ENCODE data around the gene ALPP. TPM values are rescaled to one million over a fixed set of nuclear protein-coding genes. Genes with fewer than 3 reads are reported as not detected.
A peak's percentile ranks its signal among the peaks of the same experiment; 100 is the strongest.

Gene ALPP
- total and polyA plus RNA-seq, 7 donors, result not detected

DNA sequence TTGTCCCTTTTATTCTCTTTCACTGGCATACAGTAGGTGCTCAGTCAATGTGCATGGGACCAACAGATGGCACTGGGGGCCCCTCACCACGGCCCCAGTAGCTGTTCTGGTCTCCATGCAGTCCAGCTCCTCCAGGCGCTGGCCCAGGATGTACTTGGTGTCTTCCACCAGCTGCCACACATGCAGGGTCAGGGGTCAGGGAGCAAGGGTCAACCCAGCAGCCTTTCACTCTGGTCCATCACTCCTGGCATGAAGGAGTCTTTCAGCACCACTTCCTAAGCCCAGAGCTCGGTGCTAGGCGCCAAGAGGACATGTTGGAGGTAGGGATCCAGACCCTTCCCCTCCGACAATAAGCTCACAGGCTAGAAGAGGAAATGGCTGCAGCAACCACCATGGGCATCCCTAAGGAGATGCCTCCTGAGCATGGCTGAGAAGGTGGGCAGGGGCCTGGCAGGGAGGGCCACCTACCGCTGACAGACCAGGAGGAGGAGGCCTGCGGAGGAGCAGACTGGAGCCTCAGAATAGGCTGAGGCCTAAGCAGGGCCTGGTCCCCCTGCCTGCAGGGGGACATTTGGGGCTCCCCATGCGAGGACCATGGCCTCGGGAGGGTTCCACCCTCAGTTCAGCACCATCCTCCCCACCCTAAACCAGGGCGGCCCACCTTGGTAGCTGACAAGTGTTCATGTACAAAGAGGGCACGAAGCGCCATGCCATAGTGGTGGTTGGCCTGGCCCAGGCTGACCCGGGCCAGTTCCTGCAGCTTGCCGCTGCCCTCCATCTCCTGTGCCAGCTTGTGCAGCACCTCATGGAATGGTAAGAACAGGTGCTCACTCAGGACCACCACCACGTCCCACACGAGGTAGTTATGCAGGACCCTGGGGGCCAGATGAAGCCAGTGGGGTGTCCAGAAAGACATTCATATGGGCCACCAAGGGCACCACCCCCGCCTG lies 38.2 kb downstream of the ALPP start:
- DNase-seq, result no peak
- peaks cover 0 to 71% (median 42%) of the 10 kb centered on the region in 3 donors for H3K27me3 ChIP-seq (ENCODE audit: insufficient read depth in 3 of 3, low read length in 2 of 3)
- WGBS, 3 donors, result 91 to 95% (median 95%) methylated on average over 16 to 17 of the region's 17 CpGs
- H3K4me1 ChIP-seq, result peaks cover 12% of the 10 kb centered on the region
- ATAC-seq, result no peak
- H3K9me3 ChIP-seq, result no peaks in the 10 kb centered on the region
- intact Hi-C loops (cut with DNase I), result no loop called here
- TF ChIP-seq CTCF (IDR thresholded peaks at IDR 0.05), result no peak
- H3K27ac ChIP-seq, result no peak overlapping the region
- no peaks in the 10 kb centered on the region for H3K36me3 ChIP-seq (ENCODE audit: insufficient read depth in 1 of 2, low read depth in 1 of 2)
- H3K4me3 ChIP-seq, result no peak overlapping the region

- peaks cover 0 to 78% (median 45%) of the 10 kb centered on the region in 3 donors for H3K27me3 ChIP-seq (ENCODE audit: insufficient read depth in 3 of 3, low read length in 2 of 3)
- ATAC-seq, result no peak
- no peaks in the 10 kb centered on the region for H3K36me3 ChIP-seq (ENCODE audit: insufficient read depth in 1 of 2, low read depth in 1 of 2)
- intact Hi-C loops (cut with DNase I), result no loop called here
- no peak overlapping the region for H3K27ac ChIP-seq
- no peak for TF ChIP-seq CTCF (IDR thresholded peaks at IDR 0.05)
- 72 to 91% (median 75%) methylated on average over 5 of the region's 5 CpGs for WGBS, 3 donors
- DNase-seq, result no peak
- peaks cover 4% of the 10 kb centered on the region for H3K9me3 ChIP-seq
- H3K4me3 ChIP-seq, result no peak overlapping the region
- H3K4me1 ChIP-seq, result peaks cover 12% of the 10 kb centered on the region
Measured at GRCh38 chr2:232417489-232417888, 38.9 kb downstream of the ALPP start.

DNA sequence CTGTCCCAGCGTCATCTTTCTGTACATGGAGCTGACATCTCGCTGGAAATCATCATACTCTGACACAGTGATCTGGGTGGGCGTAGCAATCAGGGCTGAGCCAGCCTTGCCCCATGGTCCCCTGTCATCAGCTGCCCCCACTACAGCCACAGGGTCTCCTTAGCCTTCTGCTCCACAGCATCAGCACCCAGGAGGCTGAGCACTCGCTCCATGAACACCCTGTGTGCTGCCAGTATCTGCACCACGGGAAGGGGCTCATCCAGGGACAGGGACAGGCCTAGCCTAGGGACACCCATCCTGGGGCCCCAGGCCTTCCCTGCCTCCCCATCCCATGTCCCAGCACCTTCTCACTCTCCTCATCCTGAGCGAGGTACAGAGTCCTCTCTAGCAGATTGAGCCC lies 39.5 kb downstream of the ALPP start:
- Histone ChIP-seq H3K9me3 (peaks cover 8% of the 10 kb centered on the region), H3K36me3 (ENCODE audit: insufficient read depth in 1 of 2, low read depth in 1 of 2) (no peaks in the 10 kb centered on the region), H3K4me3 (no peak overlapping the region), H3K27ac (no peak overlapping the region), H3K27me3 (ENCODE audit: insufficient read depth in 3 of 3, low read length in 2 of 3) (peaks cover 0 to 83% (median 45%) of the 10 kb centered on the region in 3 donors), H3K4me1 (peaks cover 12% of the 10 kb centered on the region)
- 58 to 62% (median 58%) methylated on average over 5 to 6 of the region's 6 CpGs for WGBS, 3 donors
- ATAC-seq, result no peak
- DNase-seq, result no peak
- no peak for TF ChIP-seq CTCF (IDR thresholded peaks at IDR 0.05)
- intact Hi-C loops (cut with DNase I), result no loop called here

- ATAC-seq (peak in 2 of 4 donors; percentile 28 to 38), DNase-seq (no peak)
- Histone ChIP-seq H3K36me3 (ENCODE audit: insufficient read depth in 1 of 2, low read depth in 1 of 2) (no peaks in the 10 kb centered on the region), H3K4me3 (peak overlapping the region; percentile 50), H3K4me1 (peaks cover 12% of the 10 kb centered on the region), H3K9me3 (peaks cover 8% of the 10 kb centered on the region), H3K27me3 (ENCODE audit: insufficient read depth in 3 of 3, low read length in 2 of 3) (peaks cover 0 to 83% (median 45%) of the 10 kb centered on the region in 3 donors), H3K27ac (no peak overlapping the region)
- intact Hi-C loops (cut with DNase I), result no loop called here
- 1 to 4% (median 3%) methylated on average over 36 to 49 of the region's 49 CpGs for WGBS, 3 donors
- TF ChIP-seq CTCF (IDR thresholded peaks at IDR 0.05), result no peak
Measured at GRCh38 chr2:232418466-232419244, 40.1 kb downstream of the ALPP start.

Data from psoas muscle (tissue), 8 donors.